SHP77 (cell line): ENCODE measurements around the gene PPP3CB.

Experiments
- DNase-seq, 2 experiments: peaks; one replicate each; lab custom pipeline; 2025; lab: John Stamatoyannopoulos, UW

The PPP3CB gene

GRCh38 chr10:73480158-73480557 lies 15.7 kb downstream of the PPP3CB start:
- DNase-seq = no peak

GRCh38 chr10:73478636-73479035 lies 17.2 kb downstream of the PPP3CB start:
- no peak for DNase-seq

GRCh38 chr10:73471226-73471625 lies 24.6 kb downstream of the PPP3CB start:
- DNase-seq = no peak

GRCh38 chr10:73469579-73469978 lies 26.2 kb downstream of the PPP3CB start:
- no peak for DNase-seq

- no peak for DNase-seq
Measured at GRCh38 chr10:73467206-73467605, 28.6 kb downstream of the PPP3CB start.

GRCh38 chr10:73465978-73466726 lies 29.7 kb downstream of the PPP3CB start:
- no peak for DNase-seq

- no peak for DNase-seq
Measured at GRCh38 chr10:73460897-73461296, 34.9 kb downstream of the PPP3CB start.

- DNase-seq = no peak
Measured at GRCh38 chr10:73459683-73460314, 36.0 kb downstream of the PPP3CB start.

- no peak for DNase-seq
Measured at GRCh38 chr10:73456187-73456890, 39.5 kb downstream of the PPP3CB start.

- DNase-seq = no peak
Measured at GRCh38 chr10:73449113-73449512, 46.7 kb downstream of the PPP3CB start.

GRCh38 chr10:73448384-73448783 lies 47.4 kb downstream of the PPP3CB start:
- no peak for DNase-seq

- no peak for DNase-seq
Measured at GRCh38 chr10:73446926-73447325, 48.9 kb downstream of the PPP3CB start.

- DNase-seq = no peak
Measured at GRCh38 chr10:73444457-73444856, 51.4 kb downstream of the PPP3CB start.

- no peak for DNase-seq
Measured at GRCh38 chr10:73439605-73440312, 56.1 kb downstream of the PPP3CB start.

- no peak for DNase-seq
Measured at GRCh38 chr10:73439055-73439454, 56.8 kb downstream of the PPP3CB start.

- no peak for DNase-seq
Measured at GRCh38 chr10:73433538-73433867, 62.3 kb downstream of the PPP3CB start, which contains the start of gene MSS51. TSS of gene MSS51 (minus strand) at chr10:73433561. CDS start at chr10:73428284, 5,277 bp downstream.

- no peak for DNase-seq
Measured at GRCh38 chr10:73432646-73433537, 62.9 kb downstream of the PPP3CB start.

GRCh38 chr10:73426318-73426717 lies 69.5 kb downstream of the PPP3CB start:
- no peak for DNase-seq

GRCh38 chr10:73424478-73424877 lies 71.3 kb downstream of the PPP3CB start:
- DNase-seq = no peak

- DNase-seq = no peak
Measured at GRCh38 chr10:73423309-73423708, 72.5 kb downstream of the PPP3CB start.

GRCh38 chr10:73416571-73416970 lies 79.3 kb downstream of the PPP3CB start:
- no peak for DNase-seq
